HG03558 (cell line): ENCODE data around the gene CPSF3.
A peak's percentile ranks its signal among the peaks of the same experiment; 100 is the strongest.

Experiments used
- ATAC-seq: cut with Tn5 transposase; IDR thresholded peaks from one replicate; pipeline ENCODE4 v1.9.1; 2021; ENCODE audit warnings: moderate number of reproducible peaks; ENCODE audit not compliant: unreplicated experiment; ENCODE audit errors: extremely low read depth

Gene CPSF3

DNA sequence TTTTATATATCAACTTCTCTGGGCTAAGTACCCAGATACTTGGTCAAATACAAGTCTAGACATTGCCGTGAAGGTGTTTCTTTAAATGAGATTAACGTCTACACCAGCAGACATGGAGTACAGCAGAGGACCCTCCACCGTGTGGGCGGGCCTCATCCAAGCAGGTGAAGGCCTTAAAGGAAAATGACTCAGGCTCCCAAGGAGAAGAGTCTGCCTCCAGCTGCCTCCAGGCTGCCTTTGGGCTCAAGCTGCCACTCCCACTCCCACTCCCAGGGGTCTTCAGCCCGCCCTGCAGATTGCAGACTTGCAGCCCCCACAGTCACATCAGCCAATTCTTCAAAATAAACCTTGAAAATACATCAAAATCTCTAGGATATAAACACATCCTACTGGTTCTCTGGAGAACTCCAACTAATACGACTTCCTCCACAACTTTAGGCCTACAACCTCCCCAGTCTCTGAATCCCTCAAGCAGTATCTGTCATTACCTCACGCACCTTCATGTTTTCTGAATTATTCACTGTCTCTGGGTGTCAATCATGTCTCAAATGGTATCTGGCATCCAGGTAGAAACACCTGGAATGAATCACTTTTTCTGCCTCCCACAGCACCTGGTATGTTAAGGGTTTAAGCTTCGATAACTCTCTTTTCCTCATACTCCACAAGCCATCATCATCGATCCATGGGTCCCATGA, 7.0 kb upstream of the CPSF3 start:
- no peak for ATAC-seq

DNA sequence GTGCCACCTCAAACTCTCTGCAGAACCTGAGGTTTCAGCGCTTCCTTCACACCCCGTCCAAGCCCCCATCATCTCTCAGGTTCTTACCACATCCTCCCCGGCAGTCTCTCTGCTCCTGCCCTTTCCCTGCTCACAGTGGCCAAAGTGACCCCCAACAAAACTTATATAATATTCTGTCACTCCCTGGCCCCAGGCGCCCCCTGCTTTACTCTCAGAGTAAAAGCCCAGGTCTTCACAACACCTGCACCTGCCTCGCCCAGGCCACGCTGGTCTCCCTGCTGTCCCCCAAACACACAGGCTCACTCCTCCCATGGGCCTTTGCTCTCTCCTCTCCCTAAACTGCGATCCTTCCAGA, 6.5 kb upstream of the CPSF3 start:
- ATAC-seq: no peak

DNA sequence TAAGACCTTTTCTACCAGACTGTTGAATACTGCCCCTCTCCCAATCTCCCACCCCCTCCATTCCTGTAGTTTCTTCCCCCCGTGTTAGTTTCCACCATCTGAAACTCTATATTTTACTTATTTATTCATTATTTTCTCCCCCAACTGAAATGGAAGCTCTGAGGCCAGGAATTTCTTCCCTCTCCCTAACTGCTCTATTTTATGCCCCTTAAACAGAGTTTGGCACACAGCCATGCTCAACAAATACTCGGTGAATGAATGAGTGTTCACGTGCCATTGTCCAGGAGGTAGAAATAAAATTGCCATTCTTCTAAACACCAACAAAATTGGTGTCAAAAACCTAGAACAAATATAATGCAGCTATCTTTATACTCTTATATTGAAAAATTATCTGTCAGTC, 5.7 kb upstream of the CPSF3 start:
- no peak for ATAC-seq

DNA sequence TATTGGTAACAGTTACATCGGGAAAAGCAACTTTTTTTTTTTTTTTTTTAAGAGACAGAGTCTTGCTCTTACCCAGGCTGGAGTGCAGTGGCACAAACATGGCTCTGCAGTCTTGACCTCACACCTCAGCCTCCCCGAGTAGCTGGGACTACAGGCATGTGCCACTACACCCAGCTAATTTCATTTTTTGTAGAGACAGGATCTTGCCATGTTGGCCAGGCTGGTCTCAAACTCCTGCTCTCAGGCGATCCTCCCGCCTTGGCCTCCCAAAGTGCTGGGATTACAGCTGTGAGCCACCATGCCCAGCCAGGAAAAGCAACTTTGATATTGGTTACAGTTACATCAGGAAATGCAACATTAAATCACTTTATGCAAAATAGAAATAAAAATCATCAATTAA, 4.7 kb upstream of the CPSF3 start:
- no peak for ATAC-seq

DNA sequence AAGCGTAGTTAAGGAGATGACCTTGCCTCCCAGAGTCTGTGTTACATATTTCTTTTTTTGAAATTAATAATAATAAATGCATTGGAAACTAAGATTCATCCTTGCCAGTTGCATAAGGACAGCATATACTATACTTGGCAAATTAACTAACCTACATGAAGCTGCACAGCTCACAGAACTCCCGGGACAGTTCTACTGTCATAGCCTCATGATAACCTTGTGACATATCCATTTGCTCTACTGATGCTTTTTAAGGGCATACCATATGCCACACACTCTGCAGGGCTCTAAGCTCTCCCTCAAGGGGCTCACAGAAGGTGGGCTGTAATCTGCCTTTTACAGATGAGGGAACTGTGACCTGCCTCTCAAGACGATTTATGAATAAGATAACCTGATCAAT, 3.9 kb upstream of the CPSF3 start:
- no peak for ATAC-seq

DNA sequence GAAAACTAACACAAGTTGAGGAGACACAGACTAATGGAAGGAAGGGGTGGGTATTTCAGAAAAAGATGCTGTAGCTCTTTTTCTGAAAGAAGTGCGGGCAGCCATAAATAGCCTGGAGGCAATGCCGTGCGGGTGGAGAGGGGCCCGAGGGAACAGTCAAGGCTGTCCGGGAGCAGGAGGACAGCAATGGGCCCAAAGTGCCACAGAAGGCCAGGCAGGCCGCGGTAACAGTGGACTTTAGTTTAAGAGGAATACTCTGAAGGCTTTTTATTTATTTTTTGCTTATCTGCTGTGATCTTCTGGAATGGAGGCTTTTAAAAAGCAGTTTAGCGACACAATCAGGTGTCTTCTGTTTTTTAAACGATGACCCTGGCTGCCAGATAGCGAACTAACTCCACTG, 3.0 kb upstream of the CPSF3 start:
- ATAC-seq: no peak

DNA sequence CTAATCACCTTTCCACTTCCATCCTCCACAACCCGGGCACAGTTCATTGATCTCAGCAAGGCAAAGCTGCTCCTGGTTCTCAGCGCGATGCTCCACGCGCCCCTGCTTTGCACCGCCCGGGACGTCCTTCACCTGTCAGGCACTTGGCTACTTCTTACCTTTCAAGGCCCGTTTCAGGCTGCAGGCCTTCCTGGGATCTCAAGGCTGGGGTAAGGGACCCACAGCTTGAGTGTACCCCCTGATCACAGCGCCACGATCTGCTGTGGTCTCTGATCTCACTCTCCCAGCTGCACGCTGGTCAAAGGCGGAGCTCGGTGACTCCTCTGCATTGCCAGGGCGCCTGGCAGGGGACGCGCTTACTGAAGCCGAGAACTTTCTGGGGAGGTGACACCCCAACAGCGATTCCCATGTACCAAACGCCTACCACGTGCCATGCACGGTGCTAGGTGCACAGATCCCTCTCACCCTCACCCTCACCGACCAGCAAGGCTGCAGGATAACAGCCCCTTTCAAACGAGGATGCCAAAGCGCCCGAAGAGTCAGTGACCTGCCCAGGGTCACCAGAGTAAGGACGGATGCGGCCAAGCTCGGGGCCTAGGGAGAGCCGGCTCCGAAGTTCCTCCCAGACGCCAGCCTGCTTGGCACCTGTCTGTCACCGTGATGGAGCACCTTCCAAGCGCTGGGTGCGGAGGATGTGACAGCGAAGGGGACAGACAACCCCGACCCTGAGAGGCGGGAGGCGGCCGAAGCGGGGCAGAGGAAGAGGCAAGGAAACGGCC, 944 bp upstream of the CPSF3 start:
- peak; percentile 17 for ATAC-seq

DNA sequence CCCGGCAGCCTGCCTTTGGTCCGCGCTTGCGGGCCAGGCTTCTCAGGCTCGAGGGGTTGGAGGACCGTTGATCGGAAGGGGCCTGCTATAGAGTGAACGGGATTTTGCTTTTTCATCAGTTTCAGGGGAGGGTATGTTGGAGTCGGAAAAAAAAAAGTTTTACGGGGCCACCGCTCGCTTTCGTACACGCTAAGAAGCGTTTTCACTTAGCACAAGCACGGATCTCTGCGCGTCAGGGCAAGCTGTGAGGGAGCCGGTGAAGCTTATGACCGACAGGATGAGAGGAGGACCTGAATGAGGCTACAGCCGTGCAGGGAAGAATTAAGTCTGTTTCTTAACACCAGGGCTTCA, 443 bp downstream of the CPSF3 start:
- peak; percentile 0 for ATAC-seq

DNA sequence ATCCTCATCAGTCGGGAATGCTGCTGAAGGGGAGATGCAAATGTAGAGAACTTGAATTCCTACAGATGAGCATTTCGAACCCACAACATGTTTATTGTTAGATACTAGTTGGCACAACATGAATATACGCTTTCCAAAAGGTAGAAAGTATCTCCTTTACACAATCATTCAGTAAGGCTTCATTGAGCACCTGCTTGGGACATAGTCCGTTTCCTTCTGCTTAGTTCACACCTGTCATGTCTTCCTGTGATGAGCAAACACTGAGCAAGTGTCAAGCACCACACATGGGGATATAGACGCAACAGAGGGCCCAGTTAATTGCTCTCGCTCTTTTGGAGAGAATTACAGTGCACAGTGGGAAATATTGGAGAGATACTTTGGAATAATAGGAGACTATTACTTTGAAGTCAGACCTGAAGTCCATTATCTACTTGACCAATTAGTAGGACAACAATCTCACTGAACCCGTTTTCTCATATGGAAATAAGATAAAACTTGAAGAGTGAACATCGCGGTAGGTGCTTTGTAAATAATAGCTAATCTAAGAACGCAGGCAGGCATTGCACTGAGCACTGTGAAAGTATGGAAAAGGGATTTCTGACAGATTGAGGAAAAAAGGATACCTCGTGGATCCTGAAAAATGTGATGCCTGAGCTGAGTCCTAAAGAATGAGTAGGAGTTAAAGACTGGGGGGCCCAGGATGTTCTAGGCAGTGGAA, 1.2 kb downstream of the CPSF3 start:
- ATAC-seq: no peak

DNA sequence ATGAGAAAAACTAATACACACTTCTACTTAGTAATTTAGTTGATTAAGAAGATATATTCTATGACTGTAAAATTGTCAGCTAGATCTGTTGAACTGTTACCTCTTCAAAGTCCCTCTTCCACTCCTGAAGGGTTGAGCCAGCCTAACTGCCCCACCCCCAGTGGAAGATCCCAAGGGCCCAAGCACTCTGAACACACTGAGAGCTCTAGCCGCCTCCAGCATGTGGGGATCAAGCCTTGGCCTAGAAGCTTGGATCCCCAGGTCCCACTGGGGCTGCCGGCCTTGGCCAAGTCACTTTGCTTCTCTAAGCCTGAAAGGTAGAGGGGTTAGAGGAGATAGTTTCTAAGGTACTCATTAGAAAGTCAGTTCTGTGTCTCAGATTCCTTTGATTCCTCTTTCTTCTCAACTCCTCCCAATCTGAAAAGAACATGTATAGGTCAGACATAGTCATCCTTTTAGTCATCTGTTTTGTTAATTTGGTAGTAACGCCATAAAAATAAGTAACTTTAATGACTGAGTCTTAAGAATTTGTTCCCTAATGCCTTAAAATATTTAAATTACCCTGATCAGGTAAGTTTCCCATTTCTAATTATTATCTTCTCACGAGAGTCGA, 5.6 kb downstream of the CPSF3 start:
- ATAC-seq: no peak

DNA sequence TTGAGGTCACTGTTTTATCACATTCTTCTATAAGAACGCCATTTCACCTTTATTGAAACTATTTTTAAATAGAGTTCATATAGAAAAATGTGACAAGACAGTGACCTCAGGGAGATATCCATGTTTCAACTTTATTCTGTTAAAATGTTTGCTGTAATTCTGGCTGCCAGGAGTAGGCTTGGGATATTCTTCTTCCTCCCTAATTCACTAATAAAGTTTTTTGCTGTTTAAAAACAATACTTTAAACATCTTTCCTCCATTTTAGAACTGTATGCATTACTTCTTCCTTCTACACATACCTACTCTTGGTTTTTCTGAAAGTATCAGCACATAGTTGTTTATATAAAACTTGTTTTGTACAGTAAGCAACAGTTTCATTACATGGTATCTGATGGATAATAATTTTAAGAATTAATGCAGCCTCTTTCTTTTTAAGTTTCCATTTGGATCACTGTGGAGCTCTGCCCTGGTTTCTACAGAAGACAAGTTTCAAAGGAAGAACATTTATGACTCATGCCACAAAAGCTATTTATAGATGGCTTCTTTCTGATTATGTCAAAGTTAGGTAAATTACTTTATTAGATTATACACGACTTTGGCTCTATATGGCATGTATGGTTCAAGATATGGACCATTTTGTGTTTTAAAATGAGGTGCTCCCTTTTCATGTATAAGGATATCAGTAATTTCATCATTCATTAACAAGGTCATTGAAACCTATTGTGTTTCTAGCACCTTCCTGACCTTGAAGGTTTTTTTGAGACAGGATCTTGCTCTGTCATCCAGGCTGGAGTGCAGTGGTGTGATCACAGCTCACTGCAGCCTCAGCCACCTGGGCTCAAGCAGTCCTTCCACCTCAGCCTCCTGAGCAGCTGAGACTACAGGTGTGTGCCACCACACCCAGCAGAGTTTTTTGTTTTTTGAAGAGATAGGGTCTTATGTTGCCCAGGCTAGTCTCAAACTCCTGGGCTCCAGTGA, 7.2 kb downstream of the CPSF3 start:
- ATAC-seq: no peak

DNA sequence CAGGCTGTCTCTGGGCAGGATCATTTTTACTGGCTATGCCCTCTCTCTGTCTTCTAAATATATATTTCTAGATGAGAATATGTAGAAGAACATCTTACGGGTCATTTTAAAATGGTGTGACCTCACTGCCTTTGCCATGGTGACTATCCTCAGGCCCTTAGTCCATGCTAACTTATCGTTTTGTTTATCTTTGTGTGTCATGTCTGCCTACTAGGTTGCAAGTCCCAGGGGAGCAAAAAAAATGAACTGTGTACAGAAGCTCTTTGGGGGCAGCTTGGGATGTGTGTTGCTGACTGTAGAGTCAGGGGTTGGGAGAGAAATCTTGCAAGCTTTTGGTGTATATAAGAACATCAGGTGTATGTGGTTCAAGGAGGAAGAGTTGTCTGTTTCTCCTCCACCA, 11.0 kb downstream of the CPSF3 start:
- no peak for ATAC-seq

DNA sequence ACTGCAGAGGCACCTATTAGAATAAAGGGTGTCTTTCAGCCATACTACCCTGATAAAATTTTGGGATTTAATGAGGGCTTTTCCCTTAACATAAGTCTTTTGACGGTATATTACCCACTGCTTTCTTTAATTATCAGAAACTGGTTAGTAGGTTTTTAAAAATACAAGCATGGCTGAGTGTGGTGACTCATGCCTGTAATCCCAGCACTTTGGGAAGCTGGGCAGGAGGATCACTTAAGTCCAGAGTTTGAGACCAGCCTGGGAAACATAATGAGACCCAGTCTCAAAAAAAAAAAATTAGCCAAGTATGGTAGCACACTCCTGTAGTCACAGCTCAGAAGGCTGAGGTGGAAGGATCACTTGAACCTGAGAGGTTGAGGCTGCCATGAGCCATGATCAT, 16.1 kb downstream of the CPSF3 start:
- no peak for ATAC-seq

DNA sequence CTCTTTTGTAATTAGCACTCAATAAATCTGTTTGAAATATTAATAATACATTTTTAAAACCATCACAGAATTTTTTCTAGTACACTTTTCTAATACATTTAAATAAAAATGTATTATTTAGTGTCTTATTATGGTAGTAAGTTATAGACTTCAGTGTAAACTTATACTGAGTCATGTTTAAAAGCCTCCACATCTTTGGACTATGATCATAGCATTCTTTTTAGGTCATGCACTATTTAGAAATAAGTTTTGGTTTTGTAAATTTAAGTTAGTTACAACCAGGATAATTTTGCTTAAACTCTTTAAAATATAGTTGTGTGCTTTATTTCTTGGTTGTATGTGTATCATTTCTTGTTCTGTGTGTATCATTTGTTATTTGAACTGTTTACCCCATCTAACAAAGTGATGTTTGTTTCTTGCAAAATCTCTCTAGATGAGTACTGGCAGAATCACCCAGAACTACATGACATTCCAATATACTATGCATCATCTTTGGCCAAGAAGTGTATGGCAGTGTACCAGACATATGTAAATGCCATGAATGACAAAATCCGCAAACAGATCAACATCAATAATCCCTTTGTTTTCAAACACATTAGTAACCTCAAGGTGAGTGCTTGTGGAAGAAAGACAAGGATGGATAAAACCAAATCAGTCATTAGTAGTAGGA, 16.7 kb downstream of the CPSF3 start:
- ATAC-seq: no peak

DNA sequence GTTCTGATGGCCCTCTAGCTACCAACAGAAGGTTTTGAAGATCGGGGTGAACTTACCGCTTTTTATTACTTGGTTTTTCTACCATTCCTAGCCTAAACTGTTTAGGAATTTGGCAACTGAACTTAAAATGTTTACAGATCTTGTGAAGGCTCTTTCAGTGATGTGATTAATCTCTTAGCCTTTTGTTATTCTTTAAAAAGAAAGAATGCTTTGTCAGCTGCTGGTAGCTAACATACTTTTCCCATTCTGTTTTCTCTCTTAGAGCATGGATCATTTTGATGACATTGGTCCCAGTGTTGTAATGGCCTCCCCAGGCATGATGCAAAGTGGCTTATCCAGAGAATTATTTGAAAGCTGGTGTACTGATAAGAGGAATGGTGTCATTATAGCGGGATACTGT, 18.1 kb downstream of the CPSF3 start:
- ATAC-seq: no peak

DNA sequence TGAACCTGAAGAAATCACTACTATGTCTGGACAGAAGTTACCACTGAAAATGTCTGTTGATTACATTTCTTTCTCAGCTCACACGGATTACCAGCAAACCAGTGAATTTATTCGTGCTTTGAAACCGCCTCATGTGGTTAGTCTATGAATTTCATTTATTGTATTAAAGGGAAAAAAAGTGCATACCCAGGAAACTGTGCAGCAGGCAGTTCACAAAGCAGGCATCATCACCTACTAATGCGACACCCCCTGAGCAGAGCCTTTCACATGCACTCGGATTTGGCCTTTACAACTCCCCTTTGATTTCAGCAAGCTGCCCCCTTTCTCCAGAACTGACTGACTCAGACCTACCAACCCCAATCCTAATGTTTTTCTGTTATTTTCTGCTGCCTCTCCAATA, 20.1 kb downstream of the CPSF3 start:
- ATAC-seq: no peak

DNA sequence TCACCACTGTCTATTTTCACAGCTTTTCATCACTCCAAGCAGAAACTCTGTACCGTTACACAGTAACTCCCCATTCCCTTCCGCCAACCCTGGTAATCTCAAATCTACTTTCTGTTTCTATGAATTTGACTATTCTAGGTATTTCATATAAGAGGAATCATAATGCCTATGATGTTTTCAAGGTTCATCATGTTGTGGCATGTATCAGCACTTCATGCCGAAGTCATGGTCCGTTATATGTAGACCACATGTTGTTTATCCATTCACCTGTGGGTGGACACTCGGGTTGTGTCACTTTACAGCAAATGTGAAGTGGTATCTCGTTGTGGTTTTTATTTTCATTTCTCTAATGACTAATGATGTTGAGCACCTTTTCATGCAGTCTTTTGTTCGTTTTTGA, 21.6 kb downstream of the CPSF3 start:
- ATAC-seq: no peak

DNA sequence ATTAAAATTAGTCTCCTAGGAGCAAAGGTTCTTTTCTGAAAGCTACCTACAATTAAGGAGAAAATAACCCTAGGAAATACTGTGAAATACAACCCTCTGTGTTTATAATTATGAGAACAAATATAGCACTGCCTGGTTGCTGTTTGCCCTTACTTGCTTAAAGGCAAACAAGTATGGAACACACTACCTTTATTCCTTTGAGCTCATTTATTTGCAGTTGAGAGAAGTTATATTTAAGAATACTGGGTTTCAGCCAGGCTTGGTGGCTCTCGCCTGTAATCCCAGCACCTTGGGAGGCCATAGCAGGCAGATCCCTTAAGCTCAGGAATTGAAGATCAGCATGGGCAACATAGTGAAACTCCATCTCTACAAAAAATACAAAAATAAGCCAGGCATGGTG, 27.8 kb downstream of the CPSF3 start:
- ATAC-seq: no peak

DNA sequence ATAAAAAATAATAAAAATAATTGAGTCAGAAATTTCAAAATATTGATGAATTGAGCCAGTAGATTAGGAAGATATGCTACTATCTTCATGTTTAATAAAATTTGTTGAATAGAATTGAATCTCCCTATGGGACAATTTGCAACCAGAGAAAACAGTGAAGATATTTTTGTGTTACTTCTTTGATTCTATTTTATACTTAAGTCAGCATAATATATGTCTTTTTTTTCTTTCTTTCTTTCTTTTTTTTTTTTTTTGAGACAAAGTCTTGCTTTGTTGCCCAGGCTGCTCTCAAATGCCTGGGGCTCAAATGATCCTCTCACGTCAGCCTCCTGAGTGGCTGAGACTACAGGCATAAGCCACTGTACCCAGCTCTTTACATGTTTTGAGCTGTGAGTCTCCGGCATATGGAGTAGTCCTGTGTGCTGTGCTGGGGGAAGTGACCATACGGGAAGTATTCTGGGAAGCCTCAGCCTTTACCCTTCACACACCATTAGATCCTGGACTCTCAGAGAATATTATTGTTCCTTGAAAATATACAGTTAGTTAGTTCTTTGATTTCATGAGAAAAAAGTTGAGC, 37.1 kb downstream of the CPSF3 start:
- ATAC-seq: no peak
